ENCODE measurements around the gene RCAN1.

Gene RCAN1

DNA sequence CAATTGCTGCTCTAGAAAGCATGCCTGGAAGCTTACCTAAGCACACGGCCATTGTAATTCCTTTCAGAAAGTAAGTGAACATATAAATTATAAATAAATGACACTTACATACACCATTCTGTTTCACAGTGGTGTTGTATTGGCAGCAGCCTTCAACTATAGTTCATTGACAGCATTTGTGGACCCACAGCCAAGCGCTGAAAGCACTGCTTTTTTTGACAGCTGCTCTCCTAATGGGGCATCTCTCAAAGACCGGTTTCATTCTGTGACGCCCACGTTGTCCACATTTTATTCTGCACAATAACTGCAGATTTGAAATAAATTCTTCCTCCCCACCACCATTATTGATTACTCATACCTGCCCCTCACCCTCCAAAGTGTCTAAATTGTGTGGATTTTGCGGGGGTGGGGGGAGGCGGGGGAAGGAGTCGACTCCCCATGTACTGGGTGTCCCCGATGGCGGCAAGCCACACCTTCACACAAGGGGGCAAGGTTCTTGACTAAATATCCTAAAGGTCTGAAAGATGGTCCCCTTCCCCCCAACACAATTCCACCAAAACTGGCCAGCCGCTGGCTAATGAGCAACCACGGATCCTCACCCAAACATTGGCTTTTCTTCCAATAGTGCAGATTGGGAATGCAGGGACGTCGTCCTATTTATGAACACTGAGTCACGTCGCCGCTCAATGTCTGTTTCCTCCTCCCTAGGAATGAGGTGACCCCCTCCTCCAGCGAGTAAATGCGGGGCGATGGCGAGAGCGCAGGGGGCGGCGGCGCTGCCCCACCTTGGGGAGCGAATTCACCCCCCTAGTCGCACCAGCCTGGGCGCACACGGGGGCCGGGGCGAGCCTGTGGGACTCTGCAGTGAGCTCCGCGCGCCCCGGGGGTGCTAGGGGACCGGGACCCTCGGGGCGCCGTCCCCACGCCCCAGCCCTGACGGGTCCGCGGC, 960 bp downstream of the RCAN1 start (continued):
- TF ChIP-seq MZF1 (tag by site-specific recombination; IDR thresholded peaks at IDR 0.05; ENCODE audit: borderline replicate concordance) (peak; percentile 74; the same call in 1 of the 2 replicates), ZNF658 (tag by site-specific recombination; IDR thresholded peaks at IDR 0.05) (no peak), ZNF157 (tag by site-specific recombination; IDR thresholded peaks at IDR 0.05) (no peak), ZNF585B (tag by site-specific recombination; IDR thresholded peaks at IDR 0.05) (no peak)
- TF ChIP-seq, protein P1, sequence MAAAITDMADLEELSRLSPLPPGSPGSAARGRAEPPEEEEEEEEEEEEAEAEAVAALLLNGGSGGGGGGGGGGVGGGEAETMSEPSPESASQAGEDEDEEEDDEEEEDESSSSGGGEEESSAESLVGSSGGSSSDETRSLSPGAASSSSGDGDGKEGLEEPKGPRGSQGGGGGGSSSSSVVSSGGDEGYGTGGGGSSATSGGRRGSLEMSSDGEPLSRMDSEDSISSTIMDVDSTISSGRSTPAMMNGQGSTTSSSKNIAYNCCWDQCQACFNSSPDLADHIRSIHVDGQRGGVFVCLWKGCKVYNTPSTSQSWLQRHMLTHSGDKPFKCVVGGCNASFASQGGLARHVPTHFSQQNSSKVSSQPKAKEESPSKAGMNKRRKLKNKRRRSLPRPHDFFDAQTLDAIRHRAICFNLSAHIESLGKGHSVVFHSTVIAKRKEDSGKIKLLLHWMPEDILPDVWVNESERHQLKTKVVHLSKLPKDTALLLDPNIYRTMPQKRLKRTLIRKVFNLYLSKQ (tag by site-specific recombination; IDR thresholded peaks at IDR 0.05; ENCODE audit: borderline replicate concordance), result no peak

DNA sequence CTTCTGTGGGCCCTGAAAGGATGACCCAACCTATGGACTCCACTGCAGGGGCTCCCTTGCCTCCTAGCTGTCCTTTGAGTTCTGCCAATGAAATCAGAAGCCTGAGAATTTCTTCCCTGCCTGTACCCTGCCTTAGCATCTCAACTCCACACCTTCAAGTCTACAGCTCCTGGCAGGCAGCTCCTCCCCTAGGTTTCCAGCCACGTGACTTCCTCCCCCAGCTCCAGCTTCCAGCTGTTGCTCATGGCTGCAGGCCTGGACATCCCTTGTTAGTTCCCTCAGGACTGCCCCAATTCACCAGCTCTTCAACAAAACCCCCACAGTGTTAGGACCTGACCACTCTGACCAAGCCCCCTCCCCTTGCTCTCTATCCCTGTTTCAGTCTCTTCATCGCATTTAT, 2.4 kb downstream of the RCAN1 start:
- Histone ChIP-seq H3K36me3 (ENCODE audit: control insufficient read depth in 2 of 2, insufficient read depth in 1 of 2, low read length in 2 of 2) (no peaks in the 10 kb centered on the region), H3K4me1 (ENCODE audit: control insufficient read depth, insufficient read depth, low read length) (peaks cover 2% of the 10 kb centered on the region), H3K4me3 (ENCODE audit: low read depth, low read length) (no peak overlapping the region), H3K27ac (ENCODE audit: extremely low read depth, low read depth, low read length) (no peak overlapping the region), H3K9me3 (ENCODE audit: control insufficient read depth, insufficient read depth, low read depth, low read length) (no peaks in the 10 kb centered on the region)
- CTCF ChIA-PET, result interaction anchor here (0.6 to 4.6 kb wide), 6 partner anchors 10 to 1732 kb away, joined by 3 to 40 read pairs (median 10); no protein-coding TSS in a partner anchor
- POLR2A ChIA-PET, result no interaction called here
- TF ChIP-seq ZNF266 (tag by site-specific recombination; IDR thresholded peaks at IDR 0.05; ENCODE audit: low read depth) (no peak), SCRT2 (tag by site-specific recombination; IDR thresholded peaks at IDR 0.05) (peak; percentile 97), ZNF341 (tag by site-specific recombination; IDR thresholded peaks at IDR 0.05; ENCODE audit: low read depth) (0 out of 2 replicates have a peak, but pooled peaks have one; percentile 31), ZBTB17 (tag by site-specific recombination; IDR thresholded peaks at IDR 0.05) (peak; percentile 46; the same call in 1 of the 2 replicates), OSR2 (tag by site-specific recombination; IDR thresholded peaks at IDR 0.05) (0 out of 2 replicates have a peak, but pooled peaks have one; percentile 10), SCRT1 (tag by site-specific recombination; IDR thresholded peaks at IDR 0.05; ENCODE audit: borderline replicate concordance) (0 out of 2 replicates have a peak, but pooled peaks have one; percentile 28)
- TF ChIP-seq, protein P2, sequence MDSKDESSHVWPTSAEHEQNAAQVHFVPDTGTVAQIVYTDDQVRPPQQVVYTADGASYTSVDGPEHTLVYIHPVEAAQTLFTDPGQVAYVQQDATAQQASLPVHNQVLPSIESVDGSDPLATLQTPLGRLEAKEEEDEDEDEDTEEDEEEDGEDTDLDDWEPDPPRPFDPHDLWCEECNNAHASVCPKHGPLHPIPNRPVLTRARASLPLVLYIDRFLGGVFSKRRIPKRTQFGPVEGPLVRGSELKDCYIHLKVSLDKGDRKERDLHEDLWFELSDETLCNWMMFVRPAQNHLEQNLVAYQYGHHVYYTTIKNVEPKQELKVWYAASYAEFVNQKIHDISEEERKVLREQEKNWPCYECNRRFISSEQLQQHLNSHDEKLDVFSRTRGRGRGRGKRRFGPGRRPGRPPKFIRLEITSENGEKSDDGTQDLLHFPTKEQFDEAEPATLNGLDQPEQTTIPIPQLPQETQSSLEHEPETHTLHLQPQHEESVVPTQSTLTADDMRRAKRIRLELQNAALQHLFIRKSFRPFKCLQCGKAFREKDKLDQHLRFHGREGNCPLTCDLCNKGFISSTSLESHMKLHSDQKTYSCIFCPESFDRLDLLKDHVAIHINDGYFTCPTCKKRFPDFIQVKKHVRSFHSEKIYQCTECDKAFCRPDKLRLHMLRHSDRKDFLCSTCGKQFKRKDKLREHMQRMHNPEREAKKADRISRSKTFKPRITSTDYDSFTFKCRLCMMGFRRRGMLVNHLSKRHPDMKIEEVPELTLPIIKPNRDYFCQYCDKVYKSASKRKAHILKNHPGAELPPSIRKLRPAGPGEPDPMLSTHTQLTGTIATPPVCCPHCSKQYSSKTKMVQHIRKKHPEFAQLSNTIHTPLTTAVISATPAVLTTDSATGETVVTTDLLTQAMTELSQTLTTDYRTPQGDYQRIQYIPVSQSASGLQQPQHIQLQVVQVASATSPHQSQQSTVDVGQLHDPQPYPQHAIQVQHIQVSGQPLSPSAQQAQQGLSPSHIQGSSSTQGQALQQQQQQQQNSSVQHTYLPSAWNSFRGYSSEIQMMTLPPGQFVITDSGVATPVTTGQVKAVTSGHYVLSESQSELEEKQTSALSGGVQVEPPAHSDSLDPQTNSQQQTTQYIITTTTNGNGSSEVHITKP (tag by site-specific recombination; IDR thresholded peaks at IDR 0.05), result peak; percentile 45; the same call in 1 of the 2 replicates
- TF ChIP-seq, protein P3, sequence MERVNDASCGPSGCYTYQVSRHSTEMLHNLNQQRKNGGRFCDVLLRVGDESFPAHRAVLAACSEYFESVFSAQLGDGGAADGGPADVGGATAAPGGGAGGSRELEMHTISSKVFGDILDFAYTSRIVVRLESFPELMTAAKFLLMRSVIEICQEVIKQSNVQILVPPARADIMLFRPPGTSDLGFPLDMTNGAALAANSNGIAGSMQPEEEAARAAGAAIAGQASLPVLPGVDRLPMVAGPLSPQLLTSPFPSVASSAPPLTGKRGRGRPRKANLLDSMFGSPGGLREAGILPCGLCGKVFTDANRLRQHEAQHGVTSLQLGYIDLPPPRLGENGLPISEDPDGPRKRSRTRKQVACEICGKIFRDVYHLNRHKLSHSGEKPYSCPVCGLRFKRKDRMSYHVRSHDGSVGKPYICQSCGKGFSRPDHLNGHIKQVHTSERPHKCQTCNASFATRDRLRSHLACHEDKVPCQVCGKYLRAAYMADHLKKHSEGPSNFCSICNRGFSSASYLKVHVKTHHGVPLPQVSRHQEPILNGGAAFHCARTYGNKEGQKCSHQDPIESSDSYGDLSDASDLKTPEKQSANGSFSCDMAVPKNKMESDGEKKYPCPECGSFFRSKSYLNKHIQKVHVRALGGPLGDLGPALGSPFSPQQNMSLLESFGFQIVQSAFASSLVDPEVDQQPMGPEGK (tag by site-specific recombination; IDR thresholded peaks at IDR 0.05), result peak; percentile 30; the same call in 1 of the 2 replicates
- TF ChIP-seq, protein P4, sequence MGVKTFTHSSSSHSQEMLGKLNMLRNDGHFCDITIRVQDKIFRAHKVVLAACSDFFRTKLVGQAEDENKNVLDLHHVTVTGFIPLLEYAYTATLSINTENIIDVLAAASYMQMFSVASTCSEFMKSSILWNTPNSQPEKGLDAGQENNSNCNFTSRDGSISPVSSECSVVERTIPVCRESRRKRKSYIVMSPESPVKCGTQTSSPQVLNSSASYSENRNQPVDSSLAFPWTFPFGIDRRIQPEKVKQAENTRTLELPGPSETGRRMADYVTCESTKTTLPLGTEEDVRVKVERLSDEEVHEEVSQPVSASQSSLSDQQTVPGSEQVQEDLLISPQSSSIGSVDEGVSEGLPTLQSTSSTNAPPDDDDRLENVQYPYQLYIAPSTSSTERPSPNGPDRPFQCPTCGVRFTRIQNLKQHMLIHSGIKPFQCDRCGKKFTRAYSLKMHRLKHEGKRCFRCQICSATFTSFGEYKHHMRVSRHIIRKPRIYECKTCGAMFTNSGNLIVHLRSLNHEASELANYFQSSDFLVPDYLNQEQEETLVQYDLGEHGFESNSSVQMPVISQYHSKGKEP (tag by site-specific recombination; IDR thresholded peaks at IDR 0.05), result no peak
